Activated T-cell treated with anti-CD3 and anti-CD28 coated beads, Interleukin-2, amount 50 U/mL, for 4 hours (primary cell): ENCODE data around the gene MUS81. TPM values are rescaled to one million over a fixed set of nuclear protein-coding genes. Genes with fewer than 3 reads are reported as not detected.

ENCODE experiments used
- ATAC-seq, 2 donors: fragments of 200-7000 bp; cut with Tn5 transposase; one replicate each; pipeline ENCODE4 v1.10.0; 2021
- DNase-seq: peaks from one replicate; pipeline ENCODE4 v3.0.0-alpha.2; 2020
- H3K27me3 Mint-ChIP-seq: one replicate; pipeline ENCODE4 v1.8.0; 2021; ENCODE audit warnings: low read depth, mixed read lengths
- H3K36me3 Mint-ChIP-seq: one replicate; pipeline ENCODE4 v1.8.0; 2022; ENCODE audit warnings: mixed read lengths; ENCODE audit not compliant: insufficient read depth
- H3K4me1 Mint-ChIP-seq: one replicate; pipeline ENCODE4 v1.8.0; 2021; ENCODE audit warnings: low read depth, mixed read lengths
- H3K4me3 Mint-ChIP-seq: one replicate; pipeline ENCODE4 v1.8.0; 2021; ENCODE audit warnings: mild to moderate bottlenecking, moderate library complexity, mixed read lengths
- H3K9me3 Mint-ChIP-seq: one replicate; pipeline ENCODE4 v1.8.0; 2021; ENCODE audit warnings: mixed read lengths
- total RNA-seq, 3 donors: library from RNA; stranded (reverse); gene quantifications; one replicate each; pipeline ENCODE4 v1.2.1, GENCODE V29; 2021

The MUS81 gene
- total RNA-seq, 3 donors from 2014 or later = 60.8 to 72.9 (median 60.8) TPM

GRCh38 chr11:65870706-65871681 is 10.8 kb downstream of the MUS81 start:
- DNase-seq (no peak), ATAC-seq (no peak)
- Mint-ChIP-seq H3K27me3 (no peaks in the 10 kb centered on the region), H3K4me3 (no peak overlapping the region), H3K4me1 (peaks cover 18% of the 10 kb centered on the region), H3K9me3 (no peaks in the 10 kb centered on the region), H3K36me3 (peaks cover 5% of the 10 kb centered on the region)

GRCh38 chr11:65871811-65872548 is 11.7 kb downstream of the MUS81 start:
- DNase-seq (no peak), ATAC-seq (no peak)
- H3K4me1 Mint-ChIP-seq = peaks cover 21% of the 10 kb centered on the region
- peak overlapping the region; percentile 49 for H3K4me3 Mint-ChIP-seq
- H3K27me3 Mint-ChIP-seq = no peaks in the 10 kb centered on the region
- H3K36me3 Mint-ChIP-seq = peaks cover 4% of the 10 kb centered on the region
- no peaks in the 10 kb centered on the region for H3K9me3 Mint-ChIP-seq

GRCh38 chr11:65872586-65873317 is 12.5 kb downstream of the MUS81 start, which contains the start of gene EFEMP2:
EFEMP2 (minus strand) TSS chr11:65872800; CDS start chr11:65872354, 446 bp downstream.
- ATAC-seq (peak in 1 of 2 donors; percentile 8), DNase-seq (no peak)
- Mint-ChIP-seq H3K36me3 (no peaks in the 10 kb centered on the region), H3K27me3 (no peaks in the 10 kb centered on the region), H3K4me1 (peaks cover 21% of the 10 kb centered on the region), H3K9me3 (no peaks in the 10 kb centered on the region), H3K4me3 (peak within 1 kb of the TSS; percentile 84)

GRCh38 chr11:65873318-65874156 is 13.3 kb downstream of the MUS81 start:
- Mint-ChIP-seq H3K4me3 (peak overlapping the region; percentile 84), H3K27me3 (no peaks in the 10 kb centered on the region), H3K9me3 (no peaks in the 10 kb centered on the region), H3K36me3 (no peaks in the 10 kb centered on the region), H3K4me1 (peaks cover 26% of the 10 kb centered on the region)
- DNase-seq = peak; percentile 97
- ATAC-seq = peak; percentile 87 to 88

GRCh38 chr11:65879617-65880016 is 19.4 kb downstream of the MUS81 start, which contains the start of gene CTSW:
CTSW (plus strand) TSS chr11:65879837; CDS start chr11:65879855, 18 bp downstream.
- peak; percentile 61 to 65 for ATAC-seq
- no peaks in the 10 kb centered on the region for H3K9me3 Mint-ChIP-seq
- peaks cover 7% of the 10 kb centered on the region for H3K36me3 Mint-ChIP-seq
- peak within 1 kb of the TSS; percentile 71 for H3K4me3 Mint-ChIP-seq
- DNase-seq = no peak
- H3K4me1 Mint-ChIP-seq = peaks cover 41% of the 10 kb centered on the region
- H3K27me3 Mint-ChIP-seq = no peaks in the 10 kb centered on the region

GRCh38 chr11:65880027-65880426 is 19.8 kb downstream of the MUS81 start:
- peaks cover 43% of the 10 kb centered on the region for H3K4me1 Mint-ChIP-seq
- ATAC-seq = no peak
- H3K9me3 Mint-ChIP-seq = no peaks in the 10 kb centered on the region
- H3K27me3 Mint-ChIP-seq = no peaks in the 10 kb centered on the region
- peak overlapping the region; percentile 71 for H3K4me3 Mint-ChIP-seq
- DNase-seq = no peak
- H3K36me3 Mint-ChIP-seq = peaks cover 8% of the 10 kb centered on the region

- peaks cover 43% of the 10 kb centered on the region for H3K4me1 Mint-ChIP-seq
- H3K4me3 Mint-ChIP-seq = peak overlapping the region; percentile 71
- peak in 1 of 2 donors; percentile 5 for ATAC-seq
- peaks cover 8% of the 10 kb centered on the region for H3K36me3 Mint-ChIP-seq
- no peak for DNase-seq
- H3K27me3 Mint-ChIP-seq = no peaks in the 10 kb centered on the region
- no peaks in the 10 kb centered on the region for H3K9me3 Mint-ChIP-seq
Observed at GRCh38 chr11:65880844-65881421, 20.7 kb downstream of the MUS81 start.

- DNase-seq (no peak), ATAC-seq (no peak)
- no peak overlapping the region for H3K4me3 Mint-ChIP-seq
- peaks cover 15% of the 10 kb centered on the region for H3K36me3 Mint-ChIP-seq
- no peaks in the 10 kb centered on the region for H3K9me3 Mint-ChIP-seq
- H3K27me3 Mint-ChIP-seq = no peaks in the 10 kb centered on the region
- H3K4me1 Mint-ChIP-seq = peaks cover 48% of the 10 kb centered on the region
Observed at GRCh38 chr11:65882120-65883057, 22.2 kb downstream of the MUS81 start.

- no peak for ATAC-seq
- H3K9me3 Mint-ChIP-seq = no peaks in the 10 kb centered on the region
- peaks cover 48% of the 10 kb centered on the region for H3K4me1 Mint-ChIP-seq
- no peak overlapping the region for H3K4me3 Mint-ChIP-seq
- peaks cover 15% of the 10 kb centered on the region for H3K36me3 Mint-ChIP-seq
- H3K27me3 Mint-ChIP-seq = no peaks in the 10 kb centered on the region
- DNase-seq = no peak
Observed at GRCh38 chr11:65883058-65883761, 23.0 kb downstream of the MUS81 start.

- Mint-ChIP-seq H3K36me3 (peaks cover 15% of the 10 kb centered on the region), H3K4me3 (no peak overlapping the region), H3K9me3 (no peaks in the 10 kb centered on the region), H3K4me1 (peaks cover 49% of the 10 kb centered on the region), H3K27me3 (no peaks in the 10 kb centered on the region)
- no peak for ATAC-seq
- DNase-seq = no peak
Observed at GRCh38 chr11:65883786-65884715, 23.8 kb downstream of the MUS81 start.

GRCh38 chr11:65884716-65885092 is 24.5 kb downstream of the MUS81 start:
- Mint-ChIP-seq H3K4me3 (no peak overlapping the region), H3K36me3 (peaks cover 15% of the 10 kb centered on the region), H3K4me1 (peaks cover 49% of the 10 kb centered on the region), H3K9me3 (no peaks in the 10 kb centered on the region), H3K27me3 (no peaks in the 10 kb centered on the region)
- ATAC-seq (peak; percentile 43 to 59), DNase-seq (peak; percentile 77)
